ENCODE data around the gene CMKLR1.

The CMKLR1 gene

GRCh38 chr12:108340037-108340436 lies 926 bp upstream of the CMKLR1 start:
- intact Hi-C loops (cut with DNase I), result no loop called here
- peak in 3 of 10 donors; percentile 11 to 71 (median 21) for DNase-seq

GRCh38 chr12:108337235-108338223 lies 1.6 kb downstream of the CMKLR1 start:
- intact Hi-C loops (cut with DNase I), result no loop called here
- DNase-seq, result no peak

- DNase-seq, result no peak
These were observed 3.6 kb downstream of the CMKLR1 start for GRCh38 chr12:108335349-108336119.

GRCh38 chr12:108333898-108334699 lies 5.0 kb downstream of the CMKLR1 start:
- intact Hi-C loops (cut with DNase I), result no loop called here
- DNase-seq, result peak in 1 of 10 donors; percentile 28

More at GRCh38 chr12:108335349-108336119, 3.6 kb downstream of the CMKLR1 start:
- intact Hi-C loops (cut with DNase I), result no loop called here

GRCh38 chr12:108332791-108333382 lies 6.2 kb downstream of the CMKLR1 start:
- DNase-seq, result no peak
- intact Hi-C loops (cut with DNase I), result no loop called here

- intact Hi-C loops (cut with DNase I), result no loop called here
- no peak for DNase-seq
These were observed 10.7 kb downstream of the CMKLR1 start for GRCh38 chr12:108328420-108328819.

- DNase-seq, result no peak
- intact Hi-C loops (cut with DNase I), result no loop called here
These were observed 11.3 kb downstream of the CMKLR1 start for GRCh38 chr12:108327621-108328344.

GRCh38 chr12:108326254-108326750 lies 12.8 kb downstream of the CMKLR1 start:
- no peak for DNase-seq
- intact Hi-C loops (cut with DNase I), result no loop called here

- no peak for DNase-seq
- intact Hi-C loops (cut with DNase I), result no loop called here
These were observed 13.6 kb downstream of the CMKLR1 start for GRCh38 chr12:108325549-108325948.

- intact Hi-C loops (cut with DNase I), result no loop called here
- DNase-seq, result no peak
These were observed 14.1 kb downstream of the CMKLR1 start for GRCh38 chr12:108325018-108325358.

GRCh38 chr12:108324351-108325017 lies 14.6 kb downstream of the CMKLR1 start:
- intact Hi-C loops (cut with DNase I), result no loop called here
- no peak for DNase-seq

- no peak for DNase-seq
- intact Hi-C loops (cut with DNase I), result no loop called here
These were observed 15.5 kb downstream of the CMKLR1 start for GRCh38 chr12:108323581-108323980.

GRCh38 chr12:108322998-108323397 lies 16.1 kb downstream of the CMKLR1 start:
- DNase-seq, result no peak

GRCh38 chr12:108321688-108322087 lies 17.4 kb downstream of the CMKLR1 start:
- intact Hi-C loops (cut with DNase I), result no loop called here
- DNase-seq, result no peak

More at GRCh38 chr12:108322998-108323397, 16.1 kb downstream of the CMKLR1 start:
- intact Hi-C loops (cut with DNase I), result no loop called here

- intact Hi-C loops (cut with DNase I), result no loop called here
- no peak for DNase-seq
These were observed 18.4 kb downstream of the CMKLR1 start for GRCh38 chr12:108320507-108321293.

- no peak for DNase-seq
- intact Hi-C loops (cut with DNase I), result no loop called here
These were observed 19.6 kb downstream of the CMKLR1 start for GRCh38 chr12:108319277-108320234.

All from posterior cingulate gyrus (tissue), 11 donors.